ENCODE data around the gene CCDC158.
"Not testable (repeated sequence)": the region's sequence is repeated elsewhere in the genome, so short reads cannot be mapped to it uniquely, and the experiment has no call there.

CCDC158 gene

DNA sequence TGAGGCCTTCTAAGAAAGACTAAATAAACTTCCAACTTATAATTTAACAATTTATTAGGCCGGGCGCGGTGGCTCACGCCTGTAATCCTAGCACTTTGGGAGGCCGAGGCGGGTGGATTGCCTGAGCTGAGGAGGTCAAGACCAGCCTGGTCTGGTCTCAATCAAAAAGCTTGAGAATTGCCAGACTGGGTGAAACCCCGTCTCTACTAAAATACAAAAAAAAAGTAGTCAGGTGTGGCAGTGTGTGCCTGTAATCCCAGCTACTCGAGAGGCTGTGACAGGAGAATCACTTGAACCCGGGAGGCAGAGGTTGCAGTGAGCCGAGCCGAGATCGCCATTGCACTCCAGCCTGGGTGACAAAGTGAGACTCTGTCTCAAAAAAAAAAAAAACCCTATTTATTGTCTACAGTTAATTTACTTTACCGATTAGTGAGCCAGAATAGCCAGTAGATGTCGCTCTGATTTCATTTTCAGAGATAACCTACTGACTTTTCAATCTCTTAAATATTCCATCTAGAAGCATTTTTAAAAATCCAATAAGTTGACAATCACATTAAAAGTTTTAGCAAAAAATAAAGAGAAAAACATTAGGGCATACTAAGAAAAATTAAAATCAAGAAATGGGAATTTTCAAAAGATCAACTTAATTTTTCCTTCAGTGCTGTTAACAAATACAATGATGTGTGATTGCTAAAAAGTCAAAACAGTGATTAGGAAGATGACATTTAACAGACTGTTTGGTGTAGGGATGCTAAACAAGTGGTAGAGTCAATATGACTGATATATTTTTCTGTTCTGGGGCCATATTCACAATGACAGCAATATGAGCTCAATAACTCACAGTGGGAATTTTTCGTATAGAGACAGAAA lies 9.8 kb upstream of the CCDC158 start:
- TF ChIP-seq, protein P1, sequence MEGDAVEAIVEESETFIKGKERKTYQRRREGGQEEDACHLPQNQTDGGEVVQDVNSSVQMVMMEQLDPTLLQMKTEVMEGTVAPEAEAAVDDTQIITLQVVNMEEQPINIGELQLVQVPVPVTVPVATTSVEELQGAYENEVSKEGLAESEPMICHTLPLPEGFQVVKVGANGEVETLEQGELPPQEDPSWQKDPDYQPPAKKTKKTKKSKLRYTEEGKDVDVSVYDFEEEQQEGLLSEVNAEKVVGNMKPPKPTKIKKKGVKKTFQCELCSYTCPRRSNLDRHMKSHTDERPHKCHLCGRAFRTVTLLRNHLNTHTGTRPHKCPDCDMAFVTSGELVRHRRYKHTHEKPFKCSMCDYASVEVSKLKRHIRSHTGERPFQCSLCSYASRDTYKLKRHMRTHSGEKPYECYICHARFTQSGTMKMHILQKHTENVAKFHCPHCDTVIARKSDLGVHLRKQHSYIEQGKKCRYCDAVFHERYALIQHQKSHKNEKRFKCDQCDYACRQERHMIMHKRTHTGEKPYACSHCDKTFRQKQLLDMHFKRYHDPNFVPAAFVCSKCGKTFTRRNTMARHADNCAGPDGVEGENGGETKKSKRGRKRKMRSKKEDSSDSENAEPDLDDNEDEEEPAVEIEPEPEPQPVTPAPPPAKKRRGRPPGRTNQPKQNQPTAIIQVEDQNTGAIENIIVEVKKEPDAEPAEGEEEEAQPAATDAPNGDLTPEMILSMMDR (conservative IDR thresholded peaks at IDR 0.05; ENCODE audit: low read length), result peak; percentile 75
- no peak overlapping the region for H3K4me3 ChIP-seq (ENCODE audit: low read length)
- peak; percentile 61 for DNase-seq (ENCODE audit: low read depth)

DNA sequence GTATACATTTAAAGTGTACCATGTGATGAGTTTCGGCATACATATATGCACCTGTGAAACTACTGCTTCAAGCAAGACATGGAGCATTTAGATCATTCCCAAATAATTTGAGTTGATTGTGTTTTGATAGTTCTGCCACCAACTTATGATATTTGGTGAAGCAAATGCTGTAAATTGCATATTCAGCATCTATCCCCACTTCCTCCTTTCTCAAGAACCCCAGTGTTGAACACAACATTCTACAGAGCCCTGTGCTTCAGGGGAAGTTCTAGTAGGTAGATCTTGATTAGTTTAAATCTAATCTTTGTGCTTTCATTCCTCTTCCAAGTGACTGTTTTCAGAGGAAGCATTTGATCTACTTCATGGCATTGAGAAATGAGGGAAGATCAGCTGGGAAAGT lies 8.7 kb upstream of the CCDC158 start:
- TF ChIP-seq, protein P1 (conservative IDR thresholded peaks at IDR 0.05; ENCODE audit: low read length), result no peak
- no peak for DNase-seq (ENCODE audit: low read depth)
- no peak overlapping the region for H3K4me3 ChIP-seq (ENCODE audit: low read length)

DNA sequence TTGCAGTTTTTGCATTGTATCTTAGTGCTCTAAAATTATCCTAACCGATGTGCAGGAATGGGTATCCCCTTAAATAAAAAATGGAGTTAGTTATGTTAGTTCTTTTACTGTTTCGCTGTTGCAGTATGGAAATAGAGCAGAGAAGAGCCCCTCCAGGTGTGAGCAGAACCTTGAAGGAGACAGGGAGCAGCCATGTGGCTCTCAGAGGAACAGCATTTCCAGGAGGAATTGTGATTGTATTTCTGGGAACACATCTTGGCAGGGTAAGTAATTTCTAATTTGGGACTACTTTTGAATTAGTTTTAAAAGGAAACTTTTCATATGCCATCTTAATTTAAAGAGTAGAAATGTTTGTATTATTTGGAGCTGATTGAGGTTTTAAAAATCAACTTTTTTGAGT lies 5.3 kb upstream of the CCDC158 start:
- TF ChIP-seq, protein P1 (conservative IDR thresholded peaks at IDR 0.05; ENCODE audit: low read length), result no peak
- DNase-seq (ENCODE audit: low read depth), result no peak
- H3K4me3 ChIP-seq (ENCODE audit: low read length), result no peak overlapping the region

DNA sequence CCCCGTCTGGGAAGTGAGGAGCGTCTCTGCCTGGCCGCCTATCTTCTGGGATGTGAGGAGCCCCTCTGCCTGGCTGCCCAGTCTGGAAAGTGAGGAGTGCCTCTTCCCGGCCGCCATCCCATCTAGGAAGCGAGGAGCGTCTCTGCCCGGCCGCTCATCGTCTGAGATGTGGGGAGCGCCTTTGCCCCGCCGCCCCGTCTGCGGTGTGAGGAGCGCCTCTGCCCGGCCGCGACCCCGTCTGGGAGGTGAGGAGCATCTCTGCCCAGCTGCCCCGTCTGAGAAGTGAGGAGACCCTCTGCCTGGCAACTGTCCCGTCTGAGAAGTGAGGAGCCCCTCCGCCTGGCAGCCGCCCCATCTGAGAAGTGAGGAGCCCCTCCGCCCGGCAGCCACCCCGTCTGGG lies 2.2 kb upstream of the CCDC158 start:
- not testable (repeated sequence) for DNase-seq (ENCODE audit: low read depth); H3K4me3 ChIP-seq (ENCODE audit: low read length)

DNA sequence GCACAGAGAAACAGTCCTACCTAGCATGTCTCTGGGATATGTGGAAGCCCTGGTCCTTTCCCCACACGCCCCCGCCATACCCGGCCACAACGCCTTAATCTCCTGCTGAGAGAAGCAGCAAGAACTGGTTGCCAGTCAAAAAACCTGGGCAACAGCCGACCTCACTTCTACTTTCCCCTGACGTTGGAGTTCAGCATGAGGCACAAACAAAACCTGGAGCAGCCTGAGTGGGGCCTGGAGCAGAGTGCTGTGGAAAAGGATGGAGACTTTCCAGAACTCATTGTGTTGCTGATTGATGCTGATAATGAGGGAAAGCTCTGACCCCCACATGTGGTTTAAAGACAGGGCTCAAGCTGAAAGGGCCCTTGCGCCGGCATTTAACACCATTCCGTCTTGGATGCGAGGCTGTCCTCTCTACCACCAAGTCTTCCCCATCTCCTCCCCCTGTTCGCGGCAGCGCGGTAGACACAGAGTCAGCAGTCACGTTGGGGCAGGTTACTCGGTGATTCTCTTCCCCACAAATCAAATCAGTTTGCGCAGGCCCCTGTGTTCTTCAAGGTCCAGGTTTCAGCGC lies 666 bp downstream of the CCDC158 start:
- TF ChIP-seq, protein P1 (conservative IDR thresholded peaks at IDR 0.05; ENCODE audit: low read length), result no peak
- H3K4me3 ChIP-seq (ENCODE audit: low read length), result peak overlapping the region; percentile 46
- no peak for DNase-seq (ENCODE audit: low read depth)

DNA sequence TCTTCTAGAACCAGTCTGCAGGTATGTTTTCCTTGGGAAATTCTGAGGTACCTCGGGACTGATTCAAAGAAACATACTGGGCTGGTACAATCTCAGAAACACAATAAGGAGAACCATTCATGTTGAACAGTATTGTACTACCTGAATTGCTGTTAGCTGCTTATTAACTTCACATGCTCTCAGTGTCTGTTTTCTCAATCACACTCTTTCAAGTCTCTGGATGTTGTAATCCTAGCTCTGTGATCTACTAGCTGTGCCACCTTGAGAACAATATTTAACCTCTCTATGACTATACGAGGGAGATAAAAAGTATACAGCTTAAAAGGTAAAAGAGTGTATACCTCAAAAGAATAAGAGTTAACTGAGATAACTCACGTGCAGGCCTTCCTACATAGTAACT lies 10.3 kb downstream of the CCDC158 start:
- H3K4me3 ChIP-seq (ENCODE audit: low read length), result no peak overlapping the region
- DNase-seq (ENCODE audit: low read depth), result no peak
- TF ChIP-seq, protein P1 (conservative IDR thresholded peaks at IDR 0.05; ENCODE audit: low read length), result no peak

DNA sequence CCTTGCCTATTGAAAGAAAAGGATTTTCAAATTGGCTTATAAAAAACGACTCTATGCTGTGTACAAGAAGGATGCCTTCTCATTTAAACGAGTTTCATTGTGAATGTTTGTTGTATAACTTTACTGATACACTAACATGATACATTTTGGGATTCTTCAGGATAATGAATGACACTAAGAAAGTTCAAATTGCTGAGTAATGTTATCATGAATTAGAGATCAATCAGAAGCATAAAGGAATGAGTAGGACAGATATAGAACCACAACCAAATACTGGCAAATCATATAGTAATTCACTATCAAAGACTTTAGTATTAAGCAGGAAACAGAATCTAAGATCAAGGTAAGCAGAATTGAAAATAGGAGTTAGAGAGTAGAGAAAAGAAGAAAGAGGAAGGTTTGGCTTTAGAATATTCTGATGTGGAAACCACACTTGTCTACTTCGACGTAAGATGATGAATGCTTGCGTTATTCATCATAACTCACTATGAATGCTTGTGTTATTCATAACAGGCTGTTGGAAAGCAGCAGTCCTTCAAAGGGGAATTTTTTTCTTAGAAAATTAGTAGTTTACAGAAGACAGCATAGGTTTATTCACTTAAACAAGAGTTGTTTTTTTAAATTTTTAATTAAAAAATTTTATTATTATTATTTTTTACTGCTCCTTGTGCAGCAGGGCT lies 13.4 kb downstream of the CCDC158 start:
- TF ChIP-seq, protein P1 (conservative IDR thresholded peaks at IDR 0.05; ENCODE audit: low read length), result no peak
- no peak overlapping the region for H3K4me3 ChIP-seq (ENCODE audit: low read length)
- DNase-seq (ENCODE audit: low read depth), result no peak

All from AG10803 (cell line).